ENCODE measurements around the gene WSCD2.

Gene WSCD2

DNA sequence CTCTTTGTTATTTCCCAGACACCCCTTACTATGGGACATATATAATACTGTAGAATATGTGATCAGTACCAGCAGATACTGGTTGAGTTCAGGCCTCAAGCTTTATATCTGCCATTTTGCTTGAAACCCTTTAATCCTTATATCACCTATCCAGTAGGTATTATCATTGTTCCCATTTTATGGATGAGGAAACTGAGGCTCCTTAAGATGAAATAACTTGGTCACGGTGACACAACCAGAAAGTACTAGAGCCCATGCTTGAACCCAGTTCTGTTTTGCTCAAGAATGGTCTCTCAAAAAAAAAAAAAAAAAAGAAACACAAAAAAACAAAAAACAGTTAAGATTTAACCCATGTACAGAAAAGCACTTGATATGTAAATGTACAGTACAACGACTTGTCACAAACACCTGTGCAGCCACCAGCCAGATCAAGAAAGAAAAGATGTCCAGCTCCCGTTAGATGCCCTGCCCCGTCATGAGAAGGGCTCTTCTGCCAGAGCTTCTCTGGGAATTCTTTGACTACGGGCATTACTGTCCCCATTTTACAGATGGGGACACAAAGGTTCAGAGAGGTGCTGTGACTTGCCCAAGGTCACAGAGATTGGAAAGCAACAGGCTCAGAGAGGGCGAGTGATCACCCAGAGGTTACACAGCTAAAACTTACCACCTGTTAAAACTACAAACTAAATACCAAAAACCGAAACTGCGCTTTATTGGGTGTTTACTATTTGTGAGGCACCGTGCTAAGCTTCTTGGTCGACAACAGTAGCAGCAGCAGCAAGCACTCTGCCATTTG is 669 bp upstream of the WSCD2 start:
- DNase-seq = no peak

DNA sequence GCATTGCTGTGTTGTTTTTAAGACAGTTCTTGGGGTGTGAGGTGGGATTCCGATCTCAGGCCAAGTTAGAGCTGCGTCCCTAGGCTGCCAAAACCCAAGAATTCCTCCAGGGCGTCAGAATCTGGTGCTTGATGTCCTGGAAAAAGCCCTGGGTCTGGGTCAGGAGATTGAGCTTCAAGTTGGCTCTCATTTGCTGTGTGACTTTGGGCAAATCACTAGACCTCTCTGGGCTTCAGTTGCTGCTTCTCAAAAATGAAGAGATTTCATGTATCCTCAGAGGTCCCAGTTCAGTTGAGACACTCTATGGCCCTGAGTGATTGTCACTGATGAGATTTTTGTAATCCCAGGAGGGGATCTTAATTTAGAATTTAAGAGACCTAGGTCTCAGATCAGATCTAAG is 1.9 kb downstream of the WSCD2 start:
- no peak for DNase-seq

DNA sequence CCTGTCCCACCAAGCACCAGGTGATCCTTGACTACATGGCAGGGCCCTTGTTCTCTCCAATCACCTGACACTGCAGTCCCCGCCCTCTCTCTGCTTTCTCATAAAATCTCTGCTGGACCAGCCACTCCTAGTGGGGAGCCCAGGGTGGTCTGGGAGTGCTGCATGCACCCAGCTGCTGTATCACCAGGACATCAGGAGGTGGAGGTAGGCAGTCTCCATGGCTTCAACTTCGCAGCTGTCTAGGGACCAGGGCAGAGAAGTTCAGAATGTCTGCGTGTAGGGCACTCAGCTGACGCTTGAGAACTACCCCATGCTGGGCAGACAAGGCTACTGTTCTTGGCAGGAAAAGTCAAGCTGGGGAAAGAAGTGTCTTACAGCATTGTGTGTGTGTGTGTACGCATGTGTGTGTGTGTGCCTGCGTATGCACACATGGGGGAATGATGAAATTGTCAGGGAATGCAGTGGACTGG is 2.6 kb downstream of the WSCD2 start:
- DNase-seq = no peak

DNA sequence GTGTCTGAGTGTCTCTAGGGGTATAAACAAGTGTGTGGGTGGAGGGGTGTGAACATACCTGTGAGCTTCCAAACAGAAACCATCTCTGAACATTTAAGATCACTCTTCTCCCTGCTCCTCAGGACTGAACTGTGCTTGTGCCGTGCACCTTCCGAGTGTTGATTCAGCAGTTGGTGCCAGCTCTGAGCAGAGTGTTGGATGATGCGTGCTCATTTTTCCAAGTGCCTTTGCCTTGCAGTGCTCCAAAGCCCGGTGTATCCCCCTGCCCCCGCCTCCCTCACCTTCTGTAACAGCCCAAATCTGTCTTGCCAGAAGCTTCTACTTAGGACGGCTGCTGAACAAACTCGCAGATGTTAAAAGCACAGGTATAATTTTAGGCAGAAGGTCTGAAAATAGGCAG is 4.4 kb downstream of the WSCD2 start:
- DNase-seq = no peak

DNA sequence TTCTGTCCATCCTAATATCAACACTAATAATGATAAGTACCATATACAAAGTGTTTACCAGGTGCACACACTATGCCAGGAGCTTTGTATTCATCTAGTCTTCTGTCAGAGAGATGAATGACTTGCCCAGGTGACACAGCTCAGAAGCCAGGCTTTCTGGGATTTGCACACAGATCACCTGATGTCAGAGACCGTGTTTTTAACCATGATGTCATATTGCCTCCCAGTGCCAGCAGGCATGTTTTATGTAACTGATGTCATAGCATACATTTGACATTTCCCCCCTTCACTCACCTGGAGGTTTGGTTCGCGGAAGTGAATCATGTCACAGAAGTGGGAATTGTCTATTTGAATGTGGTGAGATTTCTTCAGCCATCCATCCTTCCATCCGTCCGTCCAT is 5.7 kb downstream of the WSCD2 start:
- no peak for DNase-seq

DNA sequence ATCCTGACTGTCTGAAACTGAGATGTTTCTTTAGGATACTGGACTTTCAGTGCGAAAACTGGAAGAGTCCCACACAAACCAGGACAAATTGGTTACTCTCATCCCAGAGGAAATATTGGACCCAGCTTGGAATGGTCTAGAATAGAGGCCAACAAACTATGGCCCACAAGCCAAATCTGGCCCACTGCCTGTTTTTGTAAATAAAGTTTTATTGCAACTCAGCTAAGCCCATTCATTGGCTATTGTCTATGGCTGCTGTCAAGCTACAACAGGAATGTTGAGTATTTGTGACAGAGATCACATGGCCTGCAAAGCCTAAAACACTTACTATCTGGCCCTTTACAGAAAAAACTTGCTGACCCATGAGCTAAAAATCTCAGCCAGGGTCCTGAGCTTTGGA is 6.5 kb downstream of the WSCD2 start:
- no peak for DNase-seq

DNA sequence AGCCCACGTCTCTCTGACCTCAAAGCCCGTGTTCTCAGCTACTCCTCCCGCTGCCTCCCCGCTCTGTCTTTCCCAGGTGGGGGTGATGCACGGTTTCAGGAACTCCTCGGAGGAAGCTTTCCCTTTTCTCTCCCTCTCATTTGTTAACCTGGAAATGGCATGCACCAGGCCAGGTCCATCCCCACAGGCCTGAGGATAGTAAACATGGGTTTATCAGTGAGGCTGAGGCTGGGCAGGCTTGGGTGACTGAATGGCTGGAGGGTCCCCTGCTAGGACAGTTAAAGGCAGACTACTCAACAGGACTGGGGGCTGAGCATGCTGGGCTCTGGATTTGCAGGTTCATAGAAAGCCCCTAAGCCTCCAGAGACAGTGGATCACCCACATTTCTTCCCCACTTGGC is 7.6 kb downstream of the WSCD2 start:
- no peak for DNase-seq

DNA sequence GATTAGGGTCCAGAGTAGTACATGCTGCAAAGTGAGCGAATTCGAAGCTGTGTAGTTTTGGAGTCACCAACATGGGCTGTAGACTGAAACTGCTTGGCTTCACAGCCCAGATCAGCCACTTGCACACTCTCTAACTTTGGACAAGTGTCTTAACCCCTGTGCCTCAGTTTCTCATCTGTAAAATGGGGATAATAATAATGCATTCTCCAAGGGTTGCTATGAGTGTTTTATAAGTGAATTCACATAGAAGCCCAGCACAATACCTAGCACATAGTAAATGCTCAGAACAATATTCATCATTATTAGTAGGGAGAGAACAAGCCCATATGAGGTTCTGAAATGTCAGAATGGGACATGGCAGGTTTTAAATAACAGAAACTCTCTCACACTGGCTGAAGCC is 10.4 kb downstream of the WSCD2 start:
- DNase-seq = no peak

DNA sequence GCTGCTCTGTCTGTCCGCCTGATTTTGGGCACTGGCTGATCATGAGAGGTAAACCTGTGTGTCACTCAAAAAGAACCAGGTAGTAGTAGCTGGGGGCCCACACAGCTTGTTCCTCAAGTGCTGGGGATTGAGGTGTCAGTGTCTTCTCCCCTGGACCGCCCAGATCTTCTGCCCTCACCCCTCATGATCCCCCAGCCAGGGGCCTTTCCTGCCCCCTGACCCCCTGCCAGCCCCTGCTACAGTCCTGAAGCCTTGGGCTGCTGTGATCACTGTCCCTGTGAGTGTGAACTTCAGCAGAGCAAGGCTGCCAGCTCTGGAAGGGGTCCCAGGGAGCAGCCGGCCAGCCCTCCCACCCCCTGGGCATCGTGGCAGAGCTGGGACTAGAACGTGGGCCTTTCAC is 11.4 kb downstream of the WSCD2 start:
- DNase-seq = no peak

DNA sequence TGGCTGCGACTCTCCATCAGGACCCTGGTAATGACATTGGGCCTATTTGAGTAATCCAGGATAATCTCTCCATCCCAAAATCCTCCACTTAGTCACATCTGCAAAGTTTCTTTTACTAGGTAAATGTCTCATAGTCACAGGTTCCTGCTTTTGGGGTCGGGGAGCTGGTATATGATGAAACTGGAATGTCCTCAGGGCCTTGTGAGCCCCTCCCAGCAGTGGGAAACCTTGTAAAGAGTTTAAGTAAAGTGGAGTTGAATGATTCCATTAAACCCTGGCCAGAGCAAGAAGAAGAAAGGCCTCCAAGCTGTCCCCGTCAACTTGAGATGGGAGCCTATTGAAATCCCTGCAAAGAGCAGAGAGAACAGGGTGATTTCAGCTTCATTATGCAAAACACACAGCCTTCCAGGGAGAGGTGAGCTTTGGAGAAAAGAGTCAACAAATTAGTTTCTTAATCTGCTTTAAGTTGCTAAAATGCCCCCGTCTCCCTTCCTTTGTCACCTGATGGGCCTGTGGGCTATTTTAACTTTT is 12.6 kb downstream of the WSCD2 start:
- no peak for DNase-seq

DNA sequence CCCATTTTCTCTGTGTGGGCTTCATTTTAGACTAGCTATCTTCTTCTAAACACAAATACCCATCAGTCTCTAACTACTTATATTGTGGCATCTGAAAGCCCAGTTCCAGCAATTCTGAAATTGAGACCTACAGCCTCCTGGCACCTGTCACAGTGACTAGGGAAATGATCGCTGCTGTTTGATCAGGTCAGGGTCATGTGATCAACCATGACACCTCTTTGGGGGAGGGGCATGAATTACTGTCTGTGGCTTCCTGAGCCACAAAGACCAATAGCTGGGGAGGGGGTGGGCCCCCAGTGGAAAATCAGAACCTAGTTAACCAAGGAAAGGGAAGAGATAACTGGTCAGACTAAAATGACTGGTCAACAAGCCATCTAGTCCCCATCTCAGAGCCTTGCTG is 14.1 kb downstream of the WSCD2 start:
- no peak for DNase-seq

DNA sequence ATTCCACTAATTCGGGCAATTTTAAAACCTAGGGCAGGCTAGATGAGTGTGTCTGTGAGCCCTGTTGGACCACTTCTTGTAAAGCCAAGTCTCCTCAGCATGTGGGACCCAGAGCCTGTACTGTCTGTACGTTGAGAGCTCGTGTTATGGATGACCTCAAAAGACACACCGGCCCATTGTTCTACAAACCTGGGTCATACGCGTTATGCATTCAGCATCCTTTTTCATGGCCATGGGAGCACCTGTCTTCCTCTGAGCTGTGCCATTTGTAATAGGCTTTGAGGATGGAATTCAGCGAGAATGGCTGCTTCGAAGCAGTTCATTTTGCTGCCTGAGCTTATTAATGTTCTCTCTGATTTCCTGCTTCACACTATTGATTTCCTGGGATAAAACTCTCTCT is 15.0 kb downstream of the WSCD2 start:
- no peak for DNase-seq

DNA sequence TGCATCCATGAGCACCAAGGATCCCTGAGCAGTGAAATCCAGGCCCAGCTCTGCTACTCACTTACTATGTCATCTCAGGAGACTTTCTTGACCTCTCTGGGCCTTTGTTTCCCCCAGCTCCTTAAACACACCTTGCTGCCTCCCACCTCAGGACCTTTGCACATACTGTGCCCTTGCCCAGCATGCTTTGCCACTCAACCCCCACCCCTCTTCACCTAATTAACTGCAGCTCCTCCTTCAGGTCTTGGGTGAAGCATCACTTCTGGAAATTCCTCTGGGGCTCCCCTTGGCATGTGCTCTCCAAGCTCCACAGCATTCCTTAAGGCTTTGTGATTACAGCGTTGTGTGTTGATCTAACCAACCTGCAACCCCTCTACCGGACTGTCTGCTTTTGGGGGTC is 15.9 kb downstream of the WSCD2 start:
- no peak for DNase-seq

DNA sequence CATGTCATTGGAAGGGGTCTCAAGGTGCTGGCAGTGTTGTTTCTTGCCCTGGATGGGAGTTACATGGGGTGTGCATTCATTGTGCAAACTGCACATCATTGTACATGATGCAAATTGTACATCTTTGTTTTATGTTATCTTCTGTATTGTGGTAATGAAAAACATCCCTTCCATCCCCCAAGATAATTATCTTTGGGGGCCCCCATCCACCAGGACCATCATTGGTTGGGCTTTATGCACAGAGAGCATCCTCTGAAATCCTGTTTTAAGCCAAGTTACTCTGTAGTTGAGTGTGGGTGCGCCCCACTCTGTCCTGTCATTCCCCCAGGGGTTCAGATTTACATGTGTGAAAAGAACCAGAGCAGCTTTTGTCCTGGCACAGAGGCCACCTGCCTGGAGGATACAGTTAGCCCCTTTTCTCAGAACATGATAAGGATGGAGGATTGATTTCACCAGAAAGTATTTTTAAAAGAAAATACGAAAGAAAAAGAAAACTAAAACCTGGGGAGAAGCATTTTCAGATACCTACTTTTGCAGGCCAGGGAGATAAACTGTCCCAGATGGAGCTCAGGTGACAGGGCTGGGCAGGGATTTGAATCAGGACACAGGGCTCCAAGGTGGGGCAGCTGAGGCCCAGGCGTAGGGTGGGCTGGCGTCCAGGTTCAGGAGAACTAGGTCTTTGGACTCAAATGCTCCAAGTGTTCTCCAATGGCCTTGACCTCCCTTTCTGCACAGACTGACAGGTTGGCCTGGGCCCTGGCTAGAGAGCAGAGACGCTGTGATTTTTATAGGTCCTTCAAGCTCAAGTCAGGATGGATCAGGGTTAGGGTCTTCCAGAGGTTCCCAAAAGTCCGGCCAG is 17.2 kb downstream of the WSCD2 start:
- no peak for DNase-seq

DNA sequence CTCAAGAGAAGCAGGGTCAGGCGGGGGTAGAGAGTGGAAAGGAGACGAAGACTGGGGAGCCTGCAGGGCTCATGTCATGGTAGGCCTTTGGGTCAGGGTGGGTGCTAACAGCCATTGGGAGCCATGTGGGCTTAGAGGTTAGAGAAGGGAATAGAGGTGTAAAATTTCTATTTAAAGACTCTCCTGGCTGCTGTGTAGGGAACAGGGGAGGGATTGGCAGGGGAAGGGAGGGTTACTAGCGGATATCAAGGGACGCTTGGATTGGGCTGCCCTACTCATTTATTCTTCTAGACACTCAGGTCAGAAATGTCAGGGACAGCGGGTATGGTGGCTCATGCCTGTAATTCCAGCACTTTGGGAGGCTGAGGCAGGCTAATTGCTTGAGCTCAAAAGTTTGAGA is 18.2 kb downstream of the WSCD2 start:
- DNase-seq = no peak

DNA sequence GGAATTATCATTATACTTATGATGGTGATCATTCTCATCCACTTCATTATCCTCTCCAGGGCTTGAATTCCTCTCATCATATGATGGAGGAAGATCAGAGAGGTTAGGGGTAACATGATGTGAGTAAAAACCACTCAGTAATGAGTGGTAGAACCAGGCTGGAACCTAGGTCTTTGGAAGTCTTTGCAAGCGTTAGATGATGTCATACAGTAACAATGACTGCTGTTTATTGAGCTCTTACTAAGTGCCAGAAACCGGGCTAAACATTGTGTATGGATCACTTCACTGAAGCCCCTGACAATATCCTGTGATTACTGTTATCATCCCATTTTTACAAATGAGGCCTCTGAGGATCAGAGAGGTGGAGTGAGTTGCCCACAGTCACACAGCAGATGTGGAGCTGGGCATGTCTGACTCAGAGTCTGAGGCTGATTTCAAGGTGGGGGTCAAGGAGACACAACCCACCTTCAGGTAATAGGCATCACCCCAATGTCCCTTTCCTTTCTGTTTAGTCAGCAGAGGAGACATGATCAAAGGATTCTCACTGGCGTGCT is 19.5 kb downstream of the WSCD2 start:
- no peak for DNase-seq

DNA sequence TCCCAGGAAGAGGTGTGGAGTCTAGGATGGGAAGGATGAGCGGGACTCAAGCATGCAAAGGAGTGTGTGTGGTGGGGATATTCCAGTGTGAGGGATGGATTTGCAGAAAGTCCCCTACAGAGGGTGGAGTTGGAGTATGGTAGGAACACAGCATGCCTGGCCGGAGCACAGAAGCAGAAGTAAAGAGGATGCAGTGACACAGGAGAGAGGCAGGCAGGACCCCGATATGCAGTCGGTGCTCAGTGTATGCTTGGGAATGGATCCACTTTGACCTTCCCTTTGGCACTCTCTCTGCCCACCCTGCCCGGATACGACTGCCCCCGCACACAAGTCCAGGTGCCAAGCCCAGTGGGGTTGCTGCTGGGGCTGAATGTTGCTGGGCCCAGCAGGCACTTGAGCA is 21.3 kb downstream of the WSCD2 start:
- DNase-seq = no peak

DNA sequence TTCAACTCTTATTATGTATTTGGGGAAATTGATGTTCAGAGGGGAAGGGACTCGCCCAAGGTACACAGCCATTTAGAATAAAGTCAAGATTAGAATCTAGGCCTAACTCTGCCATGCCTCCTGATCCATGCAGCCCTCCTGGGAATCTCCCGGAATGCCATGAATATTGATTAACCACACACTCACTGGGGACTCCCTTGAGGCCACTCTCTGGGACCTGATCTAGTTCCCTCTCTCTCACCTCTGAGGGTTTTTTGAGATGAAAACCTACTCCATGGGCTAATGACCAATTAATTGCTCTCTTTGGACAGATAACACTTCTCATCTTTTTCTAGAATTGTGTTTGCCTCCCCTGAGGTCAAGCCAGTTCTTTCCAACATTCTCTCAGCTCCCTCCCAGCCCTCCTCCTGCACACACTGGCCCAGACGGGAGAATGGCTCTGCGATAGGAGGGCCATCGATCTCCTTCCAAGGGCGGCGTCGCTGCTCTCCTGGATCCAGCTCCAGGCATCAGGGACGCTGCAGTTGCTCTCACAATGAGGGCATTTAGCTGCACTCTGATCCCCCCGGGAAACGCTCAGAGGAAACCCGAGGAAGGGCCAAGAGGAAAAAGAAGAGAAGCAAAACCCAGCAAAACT is 22.6 kb downstream of the WSCD2 start:
- DNase-seq = no peak

DNA sequence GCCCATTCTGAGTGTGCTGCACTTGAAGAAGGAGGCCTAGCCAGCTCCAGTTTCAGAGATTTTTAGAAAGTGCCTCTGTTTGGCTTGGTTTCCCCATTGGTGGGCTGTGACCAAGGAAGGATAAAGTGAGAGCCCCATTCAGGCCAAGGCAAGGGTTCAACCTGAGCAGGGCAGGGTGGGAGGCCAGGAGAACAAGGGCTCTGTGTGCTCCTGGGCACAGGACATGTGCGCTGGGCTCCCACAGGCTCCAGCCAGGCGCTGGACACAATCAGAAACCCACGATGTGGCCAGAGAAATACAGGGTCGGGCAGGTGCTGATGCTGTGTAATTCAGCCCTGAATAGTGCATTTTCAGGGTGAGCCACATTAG is 23.1 kb downstream of the WSCD2 start:
- no peak for DNase-seq

DNA sequence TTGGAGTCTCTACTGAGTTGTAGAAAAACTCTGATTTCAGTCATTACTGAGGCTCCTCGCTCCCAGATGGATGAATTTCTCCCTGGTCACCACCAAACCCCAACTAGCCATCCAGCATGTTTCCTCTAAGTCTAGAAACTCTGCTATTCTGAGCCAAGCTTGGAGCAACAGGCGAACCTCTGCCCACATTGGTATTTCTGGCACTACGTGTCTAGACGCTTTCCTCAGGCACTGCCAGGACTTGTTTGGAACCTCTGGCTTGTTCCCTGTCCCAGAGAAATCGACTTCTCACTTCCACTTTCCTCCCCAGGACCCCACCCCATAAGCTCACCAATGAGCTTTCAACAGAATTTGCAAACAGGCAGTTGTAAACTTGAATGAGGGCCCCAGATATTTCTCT is 27.6 kb downstream of the WSCD2 start:
- DNase-seq = no peak

DNA sequence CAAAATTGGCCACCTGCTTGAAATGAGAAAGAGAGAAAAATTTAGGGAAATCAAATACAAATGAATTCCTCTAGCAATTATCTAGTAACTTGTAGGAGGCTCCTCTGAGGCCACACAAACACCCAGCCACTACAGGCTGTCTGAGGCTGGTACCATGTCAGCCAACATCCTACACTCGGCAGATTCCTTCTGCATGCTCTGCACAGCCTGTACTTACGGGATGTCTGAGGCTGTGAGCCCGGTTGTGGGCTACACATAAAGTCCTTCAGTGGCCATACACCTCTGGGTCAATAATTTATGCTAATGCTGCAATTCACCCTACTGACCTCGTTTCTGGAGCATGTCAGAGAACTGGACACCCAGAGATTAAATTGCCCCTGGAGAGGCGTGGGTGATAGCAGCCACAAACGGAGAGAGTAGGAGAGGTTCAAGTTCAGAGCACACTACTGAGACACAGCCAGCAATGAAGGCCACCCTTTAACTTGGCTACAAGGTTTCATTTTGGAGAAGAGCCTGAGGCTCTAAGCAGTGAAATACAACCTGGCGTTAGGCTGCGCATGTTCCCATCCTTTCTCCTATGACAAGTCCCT is 28.9 kb downstream of the WSCD2 start:
- DNase-seq = no peak

DNA sequence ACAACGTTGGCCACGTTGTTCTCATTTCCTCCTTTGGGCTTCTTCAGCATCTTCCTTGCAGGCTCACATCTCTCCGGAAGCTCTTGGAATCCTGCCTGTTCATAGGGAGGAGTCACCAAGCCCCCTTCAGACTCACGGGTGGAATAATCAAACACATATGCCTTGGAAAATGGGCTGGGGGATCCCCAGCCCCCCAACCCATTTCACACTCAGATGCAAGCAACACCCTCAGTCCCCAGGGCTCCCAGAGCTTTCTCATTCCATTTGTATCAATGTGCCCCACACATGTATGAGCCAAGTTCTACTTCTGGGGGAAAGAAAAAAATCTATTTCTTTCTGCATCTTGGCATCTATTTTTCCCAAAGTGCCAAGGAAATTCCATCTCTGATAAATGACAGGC is 33.1 kb downstream of the WSCD2 start:
- no peak for DNase-seq

DNA sequence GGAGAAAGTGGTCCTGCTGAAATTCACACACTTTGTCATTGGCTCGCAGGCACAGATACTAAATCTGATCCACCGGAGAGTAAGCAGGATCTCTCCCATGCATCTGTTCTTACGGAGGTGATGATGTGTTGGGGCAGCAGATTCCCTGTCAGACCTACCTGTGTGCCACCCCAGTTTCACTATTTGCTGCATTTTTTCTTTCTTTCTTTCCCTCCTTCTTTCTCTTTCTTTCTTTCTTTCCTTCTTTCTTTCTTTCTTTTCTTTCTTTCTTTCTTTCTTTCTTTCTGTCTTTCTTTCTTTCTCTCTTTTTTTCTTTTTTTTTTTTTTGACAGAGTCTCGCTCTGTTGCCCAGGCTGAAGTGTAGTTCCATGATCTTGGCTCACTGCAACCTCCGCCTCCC is 37.4 kb downstream of the WSCD2 start:
- no peak for DNase-seq

Data from suppressor macrophage treated with lipopolysaccharide for 4 hours (primary cell).